Measurements from ENCODE around the gene NLRP9.
A peak's percentile ranks its signal among the peaks of the same experiment; 100 is the strongest.

NLRP9 gene

GRCh38 chr19:55689411-55690108, 48.6 kb downstream of the NLRP9 start:
- no peak overlapping the region for H2AFZ ChIP-seq (ENCODE audit: low read length)
- H3K27me3 ChIP-seq (ENCODE audit: control insufficient read depth in 3 of 3, insufficient read depth in 3 of 3, low read depth in 1 of 3, low read length in 3 of 3): no peaks in the 10 kb centered on the region
- no peak overlapping the region for H3K4me2 ChIP-seq (ENCODE audit: insufficient read depth, low read length, poor library complexity, severe bottlenecking)
- H3K79me1 ChIP-seq (ENCODE audit: low read depth, low read length): peaks cover 40% of the 10 kb centered on the region
- no peak overlapping the region for H3K9ac ChIP-seq (ENCODE audit: low read depth, low read length, poor library complexity)
- no peak overlapping the region for H4K91ac ChIP-seq (ENCODE audit: low read depth, low read length, poor library complexity)
- H3K18ac ChIP-seq (ENCODE audit: low read length): no peak overlapping the region
- H3K4me3 ChIP-seq (ENCODE audit: low read length in 2 of 2): peak overlapping the region in 1 of 2 donors; percentile 13
- WGBS, 2 donors (ENCODE audit: extremely low coverage in 2 of 2, insufficient read length in 2 of 2, insufficient replicate concordance in 1 of 2): no CpG with 5 or more reads among the region's 35 CpGs
- peaks cover 45 to 93% of the 10 kb centered on the region in 2 donors for H3K36me3 ChIP-seq (replicated peaks in 1 of 2; ENCODE audit: control insufficient read depth in 2 of 2, insufficient read depth in 2 of 2, low read length in 2 of 2)
- no peak overlapping the region for H3K14ac ChIP-seq (ENCODE audit: low read length)
- H2BK120ac ChIP-seq (ENCODE audit: low read depth, low read length): no peak overlapping the region
- no peak overlapping the region for H2BK12ac ChIP-seq (ENCODE audit: low read length)
- no peak overlapping the region for H2BK15ac ChIP-seq (ENCODE audit: low read length)
- DNase-seq (ENCODE audit: low spot score): no peak
- H3K27ac ChIP-seq (replicated peaks; ENCODE audit: low read length): no peak overlapping the region
- peaks cover 0 to 2% of the 10 kb centered on the region in 2 donors for H3K9me3 ChIP-seq (replicated peaks in 1 of 2; ENCODE audit: control insufficient read depth in 2 of 2, insufficient read depth in 1 of 2, low read depth in 1 of 2, low read length in 2 of 2)
- no peak overlapping the region for H2BK5ac ChIP-seq (ENCODE audit: low read length)
- H2AK5ac ChIP-seq (ENCODE audit: low read depth, low read length): no peak overlapping the region
- no peak overlapping the region for H3K23ac ChIP-seq (ENCODE audit: low read depth, low read length, poor library complexity)
- no peak overlapping the region for H3K4ac ChIP-seq (ENCODE audit: low read length)
- H4K8ac ChIP-seq (ENCODE audit: low read depth, low read length): no peak overlapping the region
- no peaks in the 10 kb centered on the region for H3K4me1 ChIP-seq (ENCODE audit: control insufficient read depth in 2 of 2, insufficient read depth in 1 of 2, low read depth in 1 of 2, low read length in 2 of 2)

- no peak overlapping the region for H2BK120ac ChIP-seq (ENCODE audit: low read depth, low read length)
- H3K27ac ChIP-seq (replicated peaks; ENCODE audit: low read length): no peak overlapping the region
- no peak overlapping the region for H4K91ac ChIP-seq (ENCODE audit: low read depth, low read length, poor library complexity)
- H3K14ac ChIP-seq (ENCODE audit: low read length): peak overlapping the region; percentile 31
- no peak overlapping the region for H2BK15ac ChIP-seq (ENCODE audit: low read length)
- H3K9me3 ChIP-seq (replicated peaks in 1 of 2; ENCODE audit: control insufficient read depth in 2 of 2, insufficient read depth in 1 of 2, low read depth in 1 of 2, low read length in 2 of 2): peaks cover 0 to 2% of the 10 kb centered on the region in 2 donors
- no peak overlapping the region for H2BK5ac ChIP-seq (ENCODE audit: low read length)
- no peaks in the 10 kb centered on the region for H3K27me3 ChIP-seq (ENCODE audit: control insufficient read depth in 3 of 3, insufficient read depth in 3 of 3, low read depth in 1 of 3, low read length in 3 of 3)
- H3K18ac ChIP-seq (ENCODE audit: low read length): no peak overlapping the region
- H3K4me1 ChIP-seq (ENCODE audit: control insufficient read depth in 2 of 2, insufficient read depth in 1 of 2, low read depth in 1 of 2, low read length in 2 of 2): no peaks in the 10 kb centered on the region
- DNase-seq (ENCODE audit: low spot score): no peak
- no peak overlapping the region for H2AK5ac ChIP-seq (ENCODE audit: low read depth, low read length)
- H4K8ac ChIP-seq (ENCODE audit: low read depth, low read length): no peak overlapping the region
- peak overlapping the region; percentile 16 for H2BK12ac ChIP-seq (ENCODE audit: low read length)
- no peak overlapping the region for H3K4ac ChIP-seq (ENCODE audit: low read length)
- H3K4me3 ChIP-seq (ENCODE audit: low read length in 2 of 2): no peak overlapping the region
- H3K36me3 ChIP-seq (replicated peaks in 1 of 2; ENCODE audit: control insufficient read depth in 2 of 2, insufficient read depth in 2 of 2, low read length in 2 of 2): peaks cover 43 to 93% of the 10 kb centered on the region in 2 donors
- no peak overlapping the region for H3K9ac ChIP-seq (ENCODE audit: low read depth, low read length, poor library complexity)
- WGBS, 2 donors (ENCODE audit: extremely low coverage in 2 of 2, insufficient read length in 2 of 2, insufficient replicate concordance in 1 of 2): no CpG with 5 or more reads among the region's 27 CpGs
- no peak overlapping the region for H2AFZ ChIP-seq (ENCODE audit: low read length)
- no peak overlapping the region for H3K4me2 ChIP-seq (ENCODE audit: insufficient read depth, low read length, poor library complexity, severe bottlenecking)
- peaks cover 40% of the 10 kb centered on the region for H3K79me1 ChIP-seq (ENCODE audit: low read depth, low read length)
- peak overlapping the region; percentile 65 for H3K23ac ChIP-seq (ENCODE audit: low read depth, low read length, poor library complexity)
Measured at GRCh38 chr19:55688422-55689218, 49.6 kb downstream of the NLRP9 start.

GRCh38 chr19:55687281-55688201, 50.7 kb downstream of the NLRP9 start:
- no peak overlapping the region for H2AFZ ChIP-seq (ENCODE audit: low read length)
- H3K79me1 ChIP-seq (ENCODE audit: low read depth, low read length): peaks cover 40% of the 10 kb centered on the region
- WGBS, 2 donors (ENCODE audit: extremely low coverage in 2 of 2, insufficient read length in 2 of 2, insufficient replicate concordance in 1 of 2): no CpG with 5 or more reads among the region's 22 CpGs
- no peak overlapping the region for H2AK5ac ChIP-seq (ENCODE audit: low read depth, low read length)
- peaks cover 40 to 88% of the 10 kb centered on the region in 2 donors for H3K36me3 ChIP-seq (replicated peaks in 1 of 2; ENCODE audit: control insufficient read depth in 2 of 2, insufficient read depth in 2 of 2, low read length in 2 of 2)
- H2BK15ac ChIP-seq (ENCODE audit: low read length): no peak overlapping the region
- peak overlapping the region; percentile 31 for H3K23ac ChIP-seq (ENCODE audit: low read depth, low read length, poor library complexity)
- H3K27ac ChIP-seq (replicated peaks; ENCODE audit: low read length): no peak overlapping the region
- H3K4me1 ChIP-seq (ENCODE audit: control insufficient read depth in 2 of 2, insufficient read depth in 1 of 2, low read depth in 1 of 2, low read length in 2 of 2): no peaks in the 10 kb centered on the region
- H3K4ac ChIP-seq (ENCODE audit: low read length): no peak overlapping the region
- H3K18ac ChIP-seq (ENCODE audit: low read length): no peak overlapping the region
- H3K27me3 ChIP-seq (ENCODE audit: control insufficient read depth in 3 of 3, insufficient read depth in 3 of 3, low read depth in 1 of 3, low read length in 3 of 3): no peaks in the 10 kb centered on the region
- H3K9me3 ChIP-seq (replicated peaks in 1 of 2; ENCODE audit: control insufficient read depth in 2 of 2, insufficient read depth in 1 of 2, low read depth in 1 of 2, low read length in 2 of 2): peaks cover 0 to 2% of the 10 kb centered on the region in 2 donors
- H4K91ac ChIP-seq (ENCODE audit: low read depth, low read length, poor library complexity): no peak overlapping the region
- H2BK120ac ChIP-seq (ENCODE audit: low read depth, low read length): no peak overlapping the region
- no peak overlapping the region for H2BK5ac ChIP-seq (ENCODE audit: low read length)
- no peak for DNase-seq (ENCODE audit: low spot score)
- no peak overlapping the region for H3K4me3 ChIP-seq (ENCODE audit: low read length in 2 of 2)
- H3K4me2 ChIP-seq (ENCODE audit: insufficient read depth, low read length, poor library complexity, severe bottlenecking): no peak overlapping the region
- no peak overlapping the region for H4K8ac ChIP-seq (ENCODE audit: low read depth, low read length)
- peak overlapping the region; percentile 60 for H3K9ac ChIP-seq (ENCODE audit: low read depth, low read length, poor library complexity)
- peak overlapping the region; percentile 38 for H3K14ac ChIP-seq (ENCODE audit: low read length)
- no peak overlapping the region for H2BK12ac ChIP-seq (ENCODE audit: low read length)
